Fibroblast of skin of right biceps (primary cell): Measurements from ENCODE around the gene FUNDC2.
A peak's percentile ranks its signal among the peaks of the same experiment; 100 is the strongest.

Experiments
- DNase-seq: peaks from one replicate; pipeline ENCODE4 v3.0.0-alpha.2; 2013

FUNDC2 gene

GRCh38 chrX:155070975-155071693 lies 44.5 kb downstream of the FUNDC2 start, which contains the start of the genes BRCC3, CMC4 and MTCP1:
Gene BRCC3, plus strand, starts transcription at chrX:155071508. Its CDS starts 20 bp downstream, at chrX:155071528.
Gene CMC4, minus strand, starts transcription at chrX:155071136. Its CDS starts 7,113 bp downstream, at chrX:155064023.
Gene MTCP1, minus strand, starts transcription at chrX:155071136. Its CDS starts 5,126 bp downstream, at chrX:155066010.
- peak; percentile 79 for DNase-seq

- no peak for DNase-seq
These were observed 45.1 kb downstream of the FUNDC2 start for GRCh38 chrX:155071694-155072280.

- peak; percentile 26 for DNase-seq
These were observed 59.7 kb downstream of the FUNDC2 start for GRCh38 chrX:155086202-155086840.

GRCh38 chrX:155086961-155087735 lies 60.5 kb downstream of the FUNDC2 start:
- no peak for DNase-seq

- DNase-seq, result peak; percentile 21
These were observed 67.9 kb downstream of the FUNDC2 start for GRCh38 chrX:155094468-155095061.

- no peak for DNase-seq
These were observed 79.3 kb downstream of the FUNDC2 start for GRCh38 chrX:155105919-155106318.

GRCh38 chrX:155108427-155108826 lies 81.8 kb downstream of the FUNDC2 start:
- no peak for DNase-seq
